Activated T-cell treated with anti-CD3 and anti-CD28 coated beads for 1 hour (primary cell): ENCODE measurements around the gene KIAA0232.
"Not testable (repeated sequence)": the region's sequence is repeated elsewhere in the genome, so short reads cannot be mapped to it uniquely, and the experiment has no call there.

Experiments used
- DNase-seq: peaks from one replicate; pipeline ENCODE4 v3.0.0-alpha.2; 2020; ENCODE audit warnings: low read depth

Gene KIAA0232

DNA sequence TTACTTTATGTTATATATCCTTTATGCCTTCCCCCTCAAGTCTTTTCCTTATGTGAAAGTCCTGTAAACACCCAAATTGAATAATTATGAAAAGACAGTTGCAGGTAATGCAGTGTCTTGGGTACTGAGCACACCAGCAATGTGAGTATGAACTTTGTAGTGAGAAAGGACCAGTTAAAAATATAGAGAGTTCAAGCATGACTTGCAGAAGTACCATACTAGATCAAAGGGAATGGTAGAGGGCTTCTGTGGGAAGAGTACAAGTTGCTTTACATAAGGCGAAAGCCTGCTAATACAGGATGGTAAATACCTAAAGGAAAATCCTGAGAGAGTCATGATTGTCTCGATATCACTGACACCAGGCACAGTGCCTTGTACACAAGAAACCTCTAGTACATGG is 25.7 kb downstream of the KIAA0232 start:
- no peak for DNase-seq

DNA sequence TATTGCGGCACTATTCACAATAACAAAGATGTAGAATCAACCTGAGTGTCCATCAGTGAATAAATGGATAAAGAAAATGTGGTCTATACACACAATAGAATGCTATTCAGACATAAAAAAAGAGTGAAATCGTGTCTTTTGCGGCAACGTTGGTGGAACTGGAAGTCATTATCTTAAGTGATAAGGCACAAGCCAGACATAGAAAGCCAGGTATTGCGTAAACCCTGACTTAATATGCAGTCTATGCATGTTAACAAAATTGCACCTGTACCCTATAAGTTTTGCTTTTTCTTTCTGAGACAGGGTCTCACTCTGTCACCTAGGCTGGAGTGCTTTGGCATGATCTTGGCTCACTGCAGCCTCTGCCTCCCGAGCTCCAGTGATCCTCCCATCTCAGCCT is 28.6 kb downstream of the KIAA0232 start:
- DNase-seq, result no peak

DNA sequence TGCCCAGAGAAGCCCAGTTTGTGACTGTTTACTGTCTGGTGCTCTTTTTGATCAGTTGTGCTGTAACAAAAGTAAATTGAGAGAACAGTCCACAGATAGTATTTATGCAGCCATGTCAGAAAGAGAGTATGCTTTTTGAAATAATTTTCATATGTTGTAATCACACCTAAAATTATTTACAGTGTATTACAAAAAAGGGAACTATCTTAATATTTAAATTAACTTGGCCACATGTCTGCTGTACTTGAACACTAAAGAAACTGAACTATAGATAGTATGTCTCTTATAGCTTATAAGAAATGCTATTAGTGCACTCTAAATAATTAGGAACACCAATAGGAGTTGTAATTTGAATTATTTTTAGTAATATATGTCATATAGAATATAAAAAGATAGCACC is 30.2 kb downstream of the KIAA0232 start:
- no peak for DNase-seq

DNA sequence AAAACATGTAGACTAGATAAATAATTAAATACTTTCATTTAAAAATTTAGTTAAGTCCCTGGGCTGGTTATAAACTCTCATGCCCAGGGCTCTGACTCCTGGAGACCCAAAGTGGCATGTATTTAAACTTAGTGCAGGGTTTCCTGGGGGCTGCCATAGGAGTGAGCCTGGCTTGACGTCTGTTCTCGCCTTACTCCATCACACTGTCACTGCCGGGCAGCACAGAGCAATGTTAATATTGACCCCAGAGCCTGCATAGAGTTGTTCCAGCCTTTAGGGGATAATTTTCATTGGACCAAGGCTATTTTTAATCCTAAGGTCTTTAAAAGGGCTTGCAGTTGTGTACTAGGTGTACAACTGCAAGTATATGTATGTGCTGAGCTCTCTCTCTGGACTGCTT is 31.2 kb downstream of the KIAA0232 start:
- no peak for DNase-seq

DNA sequence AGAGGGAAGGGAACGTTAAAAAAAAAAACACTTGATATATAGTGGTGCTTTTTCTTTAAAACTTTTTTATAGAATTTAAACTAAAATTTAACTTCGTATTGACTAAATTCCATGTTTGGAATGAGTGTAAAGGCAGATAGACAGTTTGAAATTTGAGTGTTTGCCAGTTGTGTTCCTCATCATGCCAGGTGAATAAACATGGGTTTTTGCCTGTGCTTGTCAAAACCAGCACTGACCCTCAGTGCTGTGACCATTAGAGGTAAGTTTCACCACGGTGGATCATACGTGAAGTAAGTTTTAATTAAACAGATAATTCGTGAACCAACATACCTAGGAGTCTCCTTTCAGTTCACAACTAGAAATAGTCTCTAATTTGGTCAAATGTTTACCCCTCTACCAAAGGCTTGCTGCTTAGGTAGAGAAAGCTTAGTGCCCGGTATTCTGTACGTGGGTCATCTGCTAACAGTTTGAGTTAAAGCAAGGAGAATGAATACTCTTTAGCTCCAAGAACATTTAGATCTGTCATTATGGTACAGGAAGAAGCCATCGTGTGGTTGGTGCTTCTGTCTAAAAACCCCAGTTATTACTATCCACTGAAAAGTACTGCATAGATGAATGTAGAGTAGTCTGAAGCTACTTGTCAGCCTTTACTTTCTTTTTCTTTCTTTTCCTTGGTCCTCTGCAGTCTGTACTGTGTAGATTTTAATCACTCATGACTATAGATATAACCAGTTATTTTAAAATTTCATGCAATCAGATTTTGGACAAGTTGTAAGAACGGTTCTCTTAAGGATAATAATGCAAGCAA is 32.7 kb downstream of the KIAA0232 start:
- DNase-seq, result no peak

DNA sequence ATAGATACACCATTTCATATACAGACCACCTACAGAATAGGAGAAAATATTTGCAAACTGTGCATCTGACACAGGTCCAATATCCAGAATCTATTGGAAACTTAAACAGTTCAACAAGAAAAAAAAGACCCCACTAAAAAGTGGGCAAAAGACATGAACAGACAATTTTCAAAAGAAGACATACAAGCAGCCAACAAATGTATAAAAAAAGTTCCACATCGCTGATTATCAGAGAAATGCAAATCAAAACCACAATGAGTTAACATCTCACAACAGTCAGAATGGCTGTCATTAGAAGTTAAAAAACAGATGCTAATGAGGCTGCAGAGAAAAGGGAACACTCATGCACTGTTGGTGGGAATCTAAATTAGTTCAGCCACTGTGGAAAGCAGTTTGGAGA is 36.8 kb downstream of the KIAA0232 start:
- DNase-seq, result no peak

DNA sequence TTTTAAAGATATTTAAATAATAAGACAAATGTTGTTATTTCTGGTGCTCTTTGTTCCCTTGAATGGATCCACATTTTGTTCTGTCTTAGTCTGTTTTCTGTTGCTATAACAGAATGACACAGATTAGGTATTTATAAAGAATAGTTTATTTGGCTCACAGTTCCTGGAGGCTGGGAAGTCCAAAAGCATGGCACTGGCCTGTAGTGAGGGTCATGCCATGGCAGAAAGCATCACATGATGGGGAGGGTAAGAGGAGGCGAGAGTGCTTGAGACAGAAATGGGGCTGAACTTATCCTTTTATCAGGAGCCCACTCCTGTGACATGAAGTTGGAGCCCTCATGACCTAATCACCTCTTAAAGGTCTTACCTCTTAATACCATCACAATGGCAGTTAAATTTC is 38.2 kb downstream of the KIAA0232 start:
- DNase-seq, result no peak

DNA sequence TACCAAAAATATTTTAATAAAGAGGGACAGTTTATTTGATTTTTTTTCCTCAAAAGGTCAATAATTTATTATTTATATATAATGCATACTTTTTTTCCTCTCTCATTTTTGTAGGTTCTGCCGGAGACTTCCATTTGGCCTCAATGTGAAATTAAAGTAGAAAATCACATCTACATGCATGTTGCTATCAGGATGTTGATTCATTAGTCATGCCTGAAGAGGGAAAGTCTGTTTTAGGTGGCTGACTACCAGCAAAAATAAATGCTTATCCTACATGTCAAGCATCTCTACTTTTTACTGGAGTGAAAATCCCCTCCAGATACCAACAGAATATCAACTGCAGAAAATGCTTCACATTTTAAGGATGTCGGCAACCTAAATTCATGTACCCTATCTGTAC is 41.5 kb downstream of the KIAA0232 start:
- no peak for DNase-seq

DNA sequence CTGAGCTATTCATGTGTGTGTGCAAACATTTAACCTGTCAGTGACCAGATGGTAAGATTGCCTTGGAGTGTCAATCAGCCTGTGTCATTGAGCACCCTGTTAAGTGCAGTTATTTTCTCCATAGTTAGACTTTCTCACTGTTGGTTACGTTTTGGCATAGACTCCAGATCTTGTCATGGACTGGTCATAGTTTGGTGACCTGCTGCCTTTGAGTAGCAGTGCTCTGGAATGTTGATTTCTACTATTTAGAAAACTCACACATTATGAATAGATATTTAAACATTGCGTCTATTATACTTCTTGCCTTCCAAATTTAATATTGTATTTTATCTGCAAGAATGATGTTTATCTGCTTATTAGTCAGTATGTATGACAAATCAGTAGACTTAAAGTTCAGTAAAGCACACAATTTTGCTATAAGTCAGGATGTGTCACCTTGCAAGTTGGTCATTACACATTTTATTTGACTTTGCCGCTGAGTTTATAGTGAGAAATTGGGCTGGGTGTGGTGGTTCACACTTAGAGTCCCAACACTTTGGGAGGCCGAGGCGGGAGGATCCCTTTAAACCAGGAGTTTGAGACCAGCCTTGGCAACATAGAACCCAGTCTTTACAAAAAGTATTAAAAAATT is 42.4 kb downstream of the KIAA0232 start:
- DNase-seq, result no peak

DNA sequence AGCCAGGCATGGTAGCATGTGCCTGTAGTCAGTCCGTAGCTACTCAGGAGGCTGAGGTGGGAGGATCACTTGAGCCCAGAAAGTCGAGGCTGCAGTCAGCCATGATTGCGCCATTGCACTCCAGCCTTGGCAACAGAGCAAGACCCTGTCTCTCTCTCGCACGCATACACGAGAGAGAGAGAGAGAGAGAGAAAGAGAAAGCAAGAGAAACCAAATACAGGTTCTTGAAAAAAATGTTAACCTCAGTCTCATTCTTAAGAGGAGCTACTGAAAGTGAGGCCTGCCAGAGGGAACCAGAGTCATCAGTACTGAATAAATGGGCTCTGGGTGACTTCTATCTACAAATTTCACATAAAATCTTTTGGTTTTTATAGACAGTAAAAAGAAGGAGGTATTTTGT is 42.9 kb downstream of the KIAA0232 start:
- DNase-seq, result no peak

DNA sequence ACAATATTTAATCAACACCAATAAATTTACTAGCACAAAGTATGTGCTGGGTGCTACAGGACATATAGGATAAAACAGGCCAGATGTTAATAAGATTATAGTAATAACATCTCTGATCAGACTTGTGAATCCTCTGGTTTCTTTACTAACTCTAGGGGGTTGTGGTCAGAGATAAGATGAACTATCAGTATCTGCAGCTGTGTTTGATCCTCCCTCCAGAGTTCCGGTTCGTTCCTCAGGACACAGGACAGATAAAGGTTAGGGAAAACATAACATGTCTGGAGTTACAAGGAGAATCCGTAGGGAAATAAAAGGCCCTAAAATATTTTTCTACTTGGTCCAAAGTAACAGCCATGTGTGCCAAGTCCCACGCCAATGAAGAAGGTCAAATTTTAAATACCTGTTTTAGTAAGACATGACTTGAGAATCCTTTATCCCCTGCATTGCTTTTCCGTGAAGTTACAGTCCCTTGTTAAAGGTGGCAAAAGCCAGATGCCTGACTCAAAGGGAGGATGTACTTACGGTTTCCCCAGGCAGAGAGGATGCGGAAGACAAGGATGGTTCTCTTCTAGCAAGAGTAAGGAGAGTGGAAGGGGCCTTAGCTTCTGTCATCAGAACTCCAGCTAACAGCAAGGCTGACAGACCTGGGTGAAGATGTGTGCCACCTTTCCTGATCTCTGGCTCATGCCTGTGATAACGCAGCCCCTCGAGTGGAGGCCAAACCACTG is 44.4 kb downstream of the KIAA0232 start:
- DNase-seq, result no peak

DNA sequence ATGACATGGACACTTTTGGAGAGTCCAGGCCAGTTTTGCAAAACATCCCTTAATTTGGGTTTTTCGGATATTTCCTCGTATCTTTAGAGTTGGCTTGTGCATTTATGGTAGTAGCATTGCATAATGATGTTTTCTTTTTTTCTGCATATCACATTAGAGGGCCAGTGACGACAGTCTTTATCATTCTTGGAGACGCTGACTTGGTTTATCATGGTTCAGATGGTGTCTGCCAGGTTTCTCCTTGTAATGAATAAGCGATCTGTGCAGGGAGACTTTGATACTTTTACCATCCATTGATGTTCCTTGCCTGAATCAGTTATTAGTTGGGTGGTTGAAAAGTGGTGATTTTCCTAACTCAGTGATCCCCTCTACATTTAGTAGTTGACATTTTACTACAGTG is 46.6 kb downstream of the KIAA0232 start:
- DNase-seq, result no peak

DNA sequence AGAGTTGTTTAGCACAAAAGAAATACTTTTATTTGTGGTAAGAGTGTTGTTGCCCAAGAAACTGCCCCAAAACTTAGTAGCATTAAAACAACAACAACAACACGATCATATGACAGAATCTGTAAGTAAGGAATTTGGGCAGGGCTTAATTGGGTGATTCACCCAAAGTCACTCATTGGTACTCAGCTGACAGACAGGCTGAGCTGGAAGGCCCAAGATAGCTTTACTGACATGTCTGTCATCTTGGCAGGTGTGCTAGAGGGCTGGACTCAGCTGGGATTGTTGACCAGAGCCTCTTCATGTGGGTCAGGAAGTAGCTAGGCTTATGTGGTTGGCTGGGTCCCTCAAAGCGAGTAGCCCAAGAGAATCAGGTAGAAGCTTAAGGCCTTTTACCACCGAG is 52.3 kb downstream of the KIAA0232 start:
- DNase-seq, result no peak

DNA sequence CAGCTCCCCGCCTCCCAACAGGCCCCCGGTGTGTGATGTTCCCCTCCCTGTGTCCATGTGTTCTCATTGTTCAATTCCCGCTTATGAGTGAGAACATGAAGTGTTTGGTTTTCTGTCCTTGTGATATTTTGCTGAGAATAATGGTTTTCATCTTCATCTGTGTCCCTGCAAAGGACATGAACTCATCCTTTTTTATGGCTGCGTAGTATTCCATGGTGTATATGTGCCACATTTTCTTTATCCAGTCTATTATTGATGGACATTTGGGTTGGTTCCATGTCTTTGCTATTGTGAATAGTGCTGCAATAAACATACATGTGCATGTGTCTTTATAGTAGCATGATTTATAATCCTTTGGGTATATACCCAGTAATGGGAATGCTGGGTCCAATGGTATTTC is 53.1 kb downstream of the KIAA0232 start:
- DNase-seq, result not testable (repeated sequence)

DNA sequence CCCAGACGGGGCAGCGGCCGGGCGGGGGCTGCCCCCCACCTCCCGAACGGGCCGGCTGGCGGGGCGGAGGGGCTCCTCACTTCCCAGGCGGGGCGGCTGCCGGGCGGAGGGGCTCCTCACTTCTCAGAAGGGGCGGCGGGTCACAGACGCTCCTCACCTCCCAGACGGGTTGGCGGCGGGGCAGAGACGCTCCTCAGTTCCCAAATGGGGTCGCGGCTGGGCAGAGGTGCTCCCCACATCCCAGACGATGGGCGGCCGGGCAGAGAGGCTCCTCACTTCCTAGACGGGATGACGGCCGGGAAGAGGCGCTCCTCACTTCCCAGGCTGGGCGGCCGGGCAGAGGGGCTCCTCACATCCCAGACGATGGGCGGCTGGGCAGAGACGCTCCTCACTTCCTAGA is 54.6 kb downstream of the KIAA0232 start:
- DNase-seq, result not testable (repeated sequence)

DNA sequence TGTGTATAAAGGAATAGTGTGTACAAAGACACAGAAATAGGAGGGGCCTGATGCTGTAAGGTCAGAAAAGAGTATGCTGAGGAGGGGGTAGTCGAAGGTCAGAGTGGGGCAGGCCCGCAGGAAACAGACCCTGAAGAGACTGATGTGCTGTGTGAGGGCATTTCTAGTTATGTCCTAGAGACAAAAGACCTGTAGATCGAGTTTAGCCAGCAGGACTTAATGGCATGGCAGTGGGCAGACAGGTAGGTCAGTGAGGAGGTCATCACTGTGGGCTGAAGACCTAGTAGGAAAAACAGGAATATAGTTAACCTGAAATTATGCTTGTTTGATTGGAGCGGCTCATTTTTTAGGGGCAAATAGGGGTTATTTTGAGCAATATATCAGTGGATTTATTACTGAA is 57.1 kb downstream of the KIAA0232 start:
- DNase-seq, result no peak

DNA sequence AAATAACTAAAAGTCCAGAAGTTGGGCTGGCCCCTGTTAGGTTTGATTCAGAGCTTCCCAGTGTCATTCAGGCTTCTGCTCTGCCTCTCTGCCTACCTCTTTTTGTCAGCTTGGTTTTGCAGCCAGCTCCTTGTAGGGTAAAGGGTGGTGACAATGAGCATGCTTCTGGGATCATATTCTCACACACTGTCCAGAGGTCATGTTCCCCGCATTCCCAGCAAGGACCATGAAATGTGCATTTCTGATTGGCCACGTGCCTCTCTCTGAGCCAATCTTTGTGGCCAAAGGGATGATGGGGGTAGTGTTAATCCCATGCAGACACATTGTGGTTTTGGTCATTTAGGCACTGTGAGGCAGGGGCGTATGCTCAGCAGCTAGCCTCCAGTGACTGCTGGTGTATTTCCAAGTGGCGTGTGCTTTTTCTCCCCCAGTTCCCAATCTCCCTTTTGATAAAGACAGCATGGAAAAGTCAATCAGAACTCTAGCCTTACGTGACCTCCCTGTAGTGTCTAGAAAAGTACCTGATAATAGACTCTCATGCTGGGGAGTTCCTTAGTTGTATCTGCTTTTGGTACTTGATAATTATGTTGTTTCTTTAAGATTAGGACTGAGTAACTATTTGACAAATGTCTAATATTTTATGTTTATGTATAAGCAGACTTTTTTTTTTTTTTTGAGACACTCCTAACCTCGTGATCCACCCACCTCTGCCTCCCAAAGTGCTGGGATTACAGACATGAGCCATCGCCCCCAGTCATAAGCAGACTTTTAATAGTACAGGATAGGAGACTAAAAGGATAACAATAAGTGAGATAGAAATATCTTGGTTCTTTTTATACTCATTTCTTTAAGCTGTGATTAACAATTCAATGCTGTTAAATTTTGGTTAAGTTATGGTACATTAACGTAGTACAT is 57.8 kb downstream of the KIAA0232 start:
- DNase-seq, result no peak

DNA sequence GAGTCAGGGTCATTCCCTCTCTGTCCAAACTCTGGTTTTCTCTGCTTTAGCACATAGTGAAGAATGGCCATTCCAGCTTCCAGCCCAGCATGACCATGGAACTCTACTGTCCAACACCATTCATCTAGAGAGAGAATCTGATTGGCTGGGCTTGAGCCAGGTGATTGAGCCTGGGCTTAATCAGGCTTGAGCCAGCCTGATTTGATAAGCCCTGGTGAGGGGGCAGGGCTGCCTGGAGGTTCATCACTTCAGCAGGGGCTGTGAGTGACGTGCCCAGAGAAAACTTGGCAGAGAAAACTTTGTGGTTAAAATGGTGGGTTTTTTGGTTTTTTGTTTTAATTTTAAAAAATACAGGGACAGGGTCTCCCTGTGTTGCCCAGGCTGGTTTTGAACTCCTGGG is 62.5 kb downstream of the KIAA0232 start:
- DNase-seq, result no peak

DNA sequence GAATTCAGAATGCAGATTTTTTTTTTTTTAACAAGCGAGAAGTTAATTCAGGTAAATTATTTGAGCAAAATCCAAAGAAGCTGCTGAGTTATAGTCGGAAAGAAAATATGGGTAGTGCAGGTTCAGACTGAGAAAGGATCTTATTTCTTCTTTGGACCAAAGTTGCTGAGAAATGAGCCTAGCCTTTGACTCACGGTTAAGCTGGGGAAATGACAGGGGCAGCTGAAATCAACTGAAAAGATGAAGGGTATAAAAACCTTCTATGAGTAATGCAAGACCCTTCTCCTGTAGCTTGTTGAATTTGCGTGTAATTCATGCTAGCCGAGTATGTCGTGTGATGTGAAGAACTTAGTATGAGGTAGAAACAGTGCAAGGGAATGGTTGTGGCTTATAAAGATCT is 63.0 kb downstream of the KIAA0232 start:
- no peak for DNase-seq

DNA sequence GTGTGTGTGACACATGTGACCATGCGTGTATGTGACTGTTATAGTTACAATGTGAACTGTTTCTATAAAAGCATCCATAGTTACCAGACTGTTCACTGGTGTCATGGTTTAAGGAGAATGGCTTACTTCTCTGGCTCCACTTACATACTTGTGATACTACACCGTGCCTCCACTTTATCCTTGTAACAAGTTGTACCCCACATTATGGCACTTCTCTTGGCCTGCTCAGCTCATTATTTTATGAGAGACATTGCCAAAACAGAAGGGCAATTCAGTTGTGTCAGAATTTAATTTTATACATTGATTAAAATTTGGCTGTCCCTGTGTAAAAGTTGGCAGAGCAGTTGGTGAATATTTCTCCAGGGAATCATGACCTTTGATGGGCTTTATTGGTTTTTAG is 64.7 kb downstream of the KIAA0232 start:
- DNase-seq, result no peak

DNA sequence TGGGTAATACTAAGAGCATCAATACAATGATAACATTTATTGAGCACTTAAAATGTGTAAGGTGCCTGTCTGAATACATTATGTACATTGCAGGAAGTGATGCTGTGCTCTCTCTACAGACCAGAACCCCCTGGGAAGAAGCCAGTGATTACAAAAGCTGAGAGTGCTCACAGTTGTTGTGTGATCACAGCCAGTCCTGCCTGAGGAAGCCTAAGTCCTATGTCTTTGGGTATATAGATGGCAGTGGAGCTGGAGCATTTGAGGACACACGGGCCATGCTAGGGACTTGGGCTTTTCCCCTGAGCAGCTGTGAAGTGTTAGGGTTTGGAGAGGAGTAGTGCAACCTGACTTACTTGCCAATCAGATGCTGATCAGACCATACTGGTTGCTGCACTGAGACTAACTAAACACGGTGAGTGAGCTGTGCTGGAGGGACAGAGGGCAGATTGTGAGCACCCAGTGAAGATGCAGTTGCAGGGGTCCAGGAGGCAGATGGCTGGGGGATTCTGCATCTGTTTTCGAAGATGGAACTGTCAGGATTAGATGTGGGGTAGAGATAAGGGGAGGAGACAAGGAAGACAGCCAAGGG is 66.3 kb downstream of the KIAA0232 start:
- DNase-seq, result no peak

DNA sequence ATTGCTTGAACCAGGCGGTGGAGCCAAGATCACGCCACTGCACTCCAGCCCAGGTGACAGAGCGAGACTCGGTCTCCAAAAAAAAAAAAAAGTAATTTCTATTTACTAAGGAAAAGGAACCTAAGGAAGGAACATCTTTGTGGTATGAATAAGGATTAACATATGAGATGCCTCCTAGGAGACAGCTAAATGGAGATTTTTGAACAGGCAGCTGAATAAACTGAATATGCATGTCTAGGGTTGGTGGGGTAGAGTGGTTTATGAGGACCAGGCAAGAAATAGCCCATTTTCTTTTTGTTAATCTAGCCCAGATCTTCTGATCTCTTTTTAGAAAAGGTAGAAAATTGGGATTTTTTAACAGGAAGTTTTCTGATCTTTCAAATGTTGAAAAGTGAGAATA is 67.2 kb downstream of the KIAA0232 start:
- DNase-seq, result no peak
